ENCODE results near the gene BANF2.

Gene BANF2

GRCh38 chr20:17654649-17655285 is 45.0 kb upstream of the BANF2 start:
- Histone ChIP-seq H3K9me3 (ENCODE audit: control insufficient read depth, insufficient read depth, low read length) (peaks cover 5% of the 10 kb centered on the region; the same call in 1 of the 2 replicates), H3K4me1 (ENCODE audit: control insufficient read depth, low read length) (peaks cover 48% of the 10 kb centered on the region), H3K36me3 (ENCODE audit: control insufficient read depth, low read length) (peaks cover 25% of the 10 kb centered on the region), H3K27ac (ENCODE audit: low read depth, low read length) (no peak overlapping the region), H3K4me2 (ENCODE audit: low read length) (no peak overlapping the region), H3K9me2 (replicated peaks; ENCODE audit: control insufficient read depth, low read length) (no peaks in the 10 kb centered on the region), H3K4me3 (ENCODE audit: low read length) (no peak overlapping the region), H3K79me2 (ENCODE audit: control insufficient read depth, low read length) (peaks cover 6% of the 10 kb centered on the region), H3K27me3 (ENCODE audit: control insufficient read depth, low read length) (no peaks in the 10 kb centered on the region), H3F3A (ENCODE audit: control insufficient read depth, insufficient read depth) (no peaks in the 10 kb centered on the region), H4K20me1 (ENCODE audit: control insufficient read depth, insufficient read depth, low read depth, low read length) (no peaks in the 10 kb centered on the region)
- no peak for TF ChIP-seq EZH2phosphoT487 (IDR thresholded peaks at IDR 0.05; ENCODE audit: borderline replicate concordance, low read length)
- TF ChIP-seq CTCF (IDR thresholded peaks at IDR 0.05; ENCODE audit: low read depth, low read length, poor library complexity, severe bottlenecking), result peak; percentile 83

- TF ChIP-seq CTCF (IDR thresholded peaks at IDR 0.05; ENCODE audit: low read depth, low read length, poor library complexity, severe bottlenecking) (no peak), EZH2phosphoT487 (IDR thresholded peaks at IDR 0.05; ENCODE audit: borderline replicate concordance, low read length) (no peak)
- no peak overlapping the region for H3K27ac ChIP-seq (ENCODE audit: low read depth, low read length)
- no peaks in the 10 kb centered on the region for H3K27me3 ChIP-seq (ENCODE audit: control insufficient read depth, low read length)
- peaks cover 11% of the 10 kb centered on the region for H3K79me2 ChIP-seq (ENCODE audit: control insufficient read depth, low read length)
- no peaks in the 10 kb centered on the region for H4K20me1 ChIP-seq (ENCODE audit: control insufficient read depth, insufficient read depth, low read depth, low read length)
- H3K4me1 ChIP-seq (ENCODE audit: control insufficient read depth, low read length), result peaks cover 50% of the 10 kb centered on the region
- H3K36me3 ChIP-seq (ENCODE audit: control insufficient read depth, low read length), result peaks cover 30% of the 10 kb centered on the region
- peaks cover 5% of the 10 kb centered on the region; the same call in 1 of the 2 replicates for H3K9me3 ChIP-seq (ENCODE audit: control insufficient read depth, insufficient read depth, low read length)
- H3F3A ChIP-seq (ENCODE audit: control insufficient read depth, insufficient read depth), result no peaks in the 10 kb centered on the region
- H3K9me2 ChIP-seq (replicated peaks; ENCODE audit: control insufficient read depth, low read length), result no peaks in the 10 kb centered on the region
- no peak overlapping the region for H3K4me2 ChIP-seq (ENCODE audit: low read length)
- no peak overlapping the region for H3K4me3 ChIP-seq (ENCODE audit: low read length)
Measured at GRCh38 chr20:17655286-17655651, 44.5 kb upstream of the BANF2 start.

- Histone ChIP-seq H3F3A (ENCODE audit: control insufficient read depth, insufficient read depth) (no peaks in the 10 kb centered on the region), H3K27me3 (ENCODE audit: control insufficient read depth, low read length) (no peaks in the 10 kb centered on the region)
- TF ChIP-seq CTCF (IDR thresholded peaks at IDR 0.05; ENCODE audit: low read depth, low read length, poor library complexity, severe bottlenecking) (no peak), EZH2phosphoT487 (IDR thresholded peaks at IDR 0.05; ENCODE audit: borderline replicate concordance, low read length) (no peak)
Measured at GRCh38 chr20:17655865-17656479, 43.8 kb upstream of the BANF2 start.

More at GRCh38 chr20:17655865-17656479, 43.8 kb upstream of the BANF2 start:
- Histone ChIP-seq H3K36me3 (ENCODE audit: control insufficient read depth, low read length) (peaks cover 30% of the 10 kb centered on the region), H4K20me1 (ENCODE audit: control insufficient read depth, insufficient read depth, low read depth, low read length) (no peaks in the 10 kb centered on the region), H3K27ac (ENCODE audit: low read depth, low read length) (no peak overlapping the region), H3K4me2 (ENCODE audit: low read length) (no peak overlapping the region), H3K79me2 (ENCODE audit: control insufficient read depth, low read length) (peaks cover 16% of the 10 kb centered on the region), H3K9me2 (replicated peaks; ENCODE audit: control insufficient read depth, low read length) (no peaks in the 10 kb centered on the region), H3K4me1 (ENCODE audit: control insufficient read depth, low read length) (peaks cover 50% of the 10 kb centered on the region), H3K4me3 (ENCODE audit: low read length) (no peak overlapping the region), H3K9me3 (ENCODE audit: control insufficient read depth, insufficient read depth, low read length) (peaks cover 5% of the 10 kb centered on the region; the same call in 1 of the 2 replicates)
